Skeletal muscle satellite cell (primary cell): Measurements from ENCODE around the gene LRIG3.

Experiments
- H3K27me3 ChIP-seq: 2 replicates; pipeline ENCODE4 v1.7.0; 2013; ENCODE audit warnings: low read length; ENCODE audit not compliant: control insufficient read depth, insufficient read depth
- H3K36me3 ChIP-seq: 2 replicates; pipeline ENCODE4 v1.7.0; 2013; ENCODE audit warnings: mild to moderate bottlenecking, control low read depth, low read length; ENCODE audit not compliant: insufficient read depth
- H3K4me1 ChIP-seq: 2 replicates; pipeline ENCODE4 v1.7.0; 2013; ENCODE audit warnings: low read length; ENCODE audit not compliant: control insufficient read depth, insufficient read depth
- H3K4me2 ChIP-seq: 2 replicates; pipeline ENCODE4 v1.7.0; 2013; ENCODE audit warnings: mild to moderate bottlenecking, low read length
- H3K4me3 ChIP-seq: 2 replicates; pipeline ENCODE4 v1.7.0; 2013; ENCODE audit warnings: low read length
- H3K9ac ChIP-seq: 2 replicates; pipeline ENCODE4 v1.7.0; 2013; ENCODE audit warnings: mild to moderate bottlenecking, low read depth, low read length, moderate library complexity
- H3K9me3 ChIP-seq: replicated peaks from 2 replicates; pipeline ENCODE4 v1.7.0; 2013; ENCODE audit warnings: mild to moderate bottlenecking, control low read depth, low read length

Gene LRIG3

GRCh38 chr12:58841058-58841798 lies 79.1 kb downstream of the LRIG3 start:
- Histone ChIP-seq H3K27me3 (no peaks in the 10 kb centered on the region), H3K36me3 (no peaks in the 10 kb centered on the region), H3K4me3 (no peak overlapping the region), H3K4me2 (no peak overlapping the region), H3K9me3 (no peaks in the 10 kb centered on the region), H3K9ac (no peak overlapping the region), H3K4me1 (no peaks in the 10 kb centered on the region)

DNA sequence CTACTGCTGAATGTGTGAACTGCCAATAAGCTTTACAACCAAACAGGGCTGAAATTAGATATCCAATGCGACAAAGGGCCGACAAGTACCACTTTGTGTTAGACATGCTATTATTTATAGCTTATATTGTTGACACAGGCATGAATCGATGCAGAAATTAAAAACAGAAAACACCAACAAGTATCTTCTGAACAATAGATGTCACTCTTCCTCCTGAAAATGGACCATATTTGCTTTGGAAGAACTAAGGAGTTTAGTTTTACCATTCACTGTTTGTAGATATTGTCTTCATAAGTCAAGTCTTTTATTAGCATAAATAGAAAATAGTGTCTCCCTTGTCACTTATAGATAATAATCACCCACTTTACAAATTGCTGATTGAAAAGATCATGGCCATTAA lies 86.5 kb downstream of the LRIG3 start:
- no peaks in the 10 kb centered on the region for H3K9me3 ChIP-seq
- H3K4me3 ChIP-seq = no peak overlapping the region
- no peaks in the 10 kb centered on the region for H3K4me1 ChIP-seq
- no peaks in the 10 kb centered on the region for H3K36me3 ChIP-seq
- no peak overlapping the region for H3K4me2 ChIP-seq
- H3K27me3 ChIP-seq = no peaks in the 10 kb centered on the region
- H3K9ac ChIP-seq = no peak overlapping the region

DNA sequence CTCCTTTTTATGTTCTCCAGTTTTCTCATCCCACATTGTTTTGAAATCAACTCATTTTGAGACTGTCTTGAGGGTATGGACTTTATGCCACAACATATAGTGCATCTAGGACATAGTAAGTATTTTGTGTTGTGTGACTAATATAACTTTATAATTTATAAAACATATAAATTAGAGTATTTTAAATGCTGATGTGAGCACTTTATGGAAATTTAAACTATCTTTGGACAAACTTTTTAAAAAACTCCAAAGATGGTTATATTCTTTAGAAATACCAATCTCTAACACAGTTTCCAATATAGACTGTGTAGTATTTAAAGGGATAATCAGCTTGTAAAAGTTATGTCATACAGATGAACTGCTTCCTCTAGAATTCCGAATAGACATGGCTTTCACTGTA lies 87.4 kb downstream of the LRIG3 start:
- Histone ChIP-seq H3K27me3 (no peaks in the 10 kb centered on the region), H3K4me2 (no peak overlapping the region), H3K4me1 (no peaks in the 10 kb centered on the region), H3K9ac (no peak overlapping the region), H3K9me3 (no peaks in the 10 kb centered on the region), H3K36me3 (no peaks in the 10 kb centered on the region), H3K4me3 (no peak overlapping the region)
